B cell (primary cell): ENCODE measurements around the gene GMPR2. TPM values are rescaled to one million over a fixed set of nuclear protein-coding genes. Genes with fewer than 3 reads are reported as not detected.

ENCODE experiments used
- ATAC-seq: fragments of 200-7000 bp; cut with Tn5 transposase; one replicate; pipeline ENCODE4 v1.10.0; 2021; ENCODE audit warnings: low read depth, mild to moderate bottlenecking, moderate number of reproducible peaks, moderate library complexity
- CTCF ChIA-PET: fragments of 350-600 bp; sonication (Branson Sonifier 250); formaldehyde crosslinking; loops from one replicate; lab custom pipeline; 2021; ENCODE audit warnings: antibody characterized with exemption, inconsistent platforms; lab: Charles Lee
- POLR2A ChIA-PET: fragments of 350-600 bp; sonication (Branson Sonifier 250); formaldehyde crosslinking; loops from one replicate; lab custom pipeline; 2021; ENCODE audit warnings: antibody characterized with exemption; lab: Charles Lee
- DNase-seq: peaks from one replicate; pipeline ENCODE4 v3.0.0; 2013
- H2AFZ ChIP-seq: 2 replicates; pipeline ENCODE4 v1.6.1; 2012; ENCODE audit warnings: mild to moderate bottlenecking, low read depth, low read length; ENCODE audit not compliant: insufficient read depth, poor library complexity, severe bottlenecking
- H3K27ac ChIP-seq, 2 donors: 1 replicate in 1 of 2; 2 replicates in 1 of 2; pipeline ENCODE4 v1.5.1; 2012 to 2013; ENCODE audit warnings: low read length in 2 of 2, mild to moderate bottlenecking in 2 of 2, moderate library complexity in 1 of 2
- H3K27me3 ChIP-seq, 4 experiments: fragments of 200-600 bp in 1 of 4; sonication (generic) in 1 of 4; replicated peaks in 1 of 4; 1 replicate in 2 of 4; 2 replicates in 2 of 4; pipeline versions ENCODE4 v1.6.1 to v1.7.0; 2013 to 2016; ENCODE audit warnings: low read length in 3 of 4, mild to moderate bottlenecking in 2 of 4, mixed read lengths in 1 of 4, moderate library complexity in 1 of 4; ENCODE audit not compliant: insufficient read depth in 4 of 4, control insufficient read depth in 3 of 4; ENCODE audit errors: control extremely low read depth in 1 of 4
- H3K36me3 ChIP-seq, 2 experiments: replicated peaks in 1 of 2; 1 replicate in 1 of 2; 2 replicates in 1 of 2; pipeline versions ENCODE4 v1.6.1 to v1.7.1; 2013; ENCODE audit warnings: low read length in 1 of 2; ENCODE audit not compliant: insufficient read depth in 2 of 2, control insufficient read depth in 1 of 2; ENCODE audit errors: control extremely low read depth in 1 of 2, extremely low read depth in 1 of 2
- H3K4me1 ChIP-seq, 2 donors: fragments of 200-600 bp in 1 of 2; sonication (generic) in 1 of 2; 1 replicate in 1 of 2; 2 replicates in 1 of 2; pipeline versions ENCODE4 v1.5.1 to v1.6.1; 2013 to 2017; ENCODE audit warnings: low read length in 2 of 2; ENCODE audit not compliant: control insufficient read depth in 2 of 2, insufficient read depth in 2 of 2
- H3K4me2 ChIP-seq: replicated peaks from 2 replicates; pipeline ENCODE3; 2012; ENCODE audit warnings: mild to moderate bottlenecking, low read depth, low read length; ENCODE audit not compliant: poor library complexity, severe bottlenecking
- H3K4me3 ChIP-seq, 5 experiments: fragments of 200-600 bp in 1 of 5; sonication (generic) in 1 of 5; 1 replicate in 3 of 5; 2 replicates in 2 of 5; pipeline versions ENCODE4 v1.5.1 to v1.7.0; 2011 to 2016; ENCODE audit warnings: low read length in 4 of 5, mild to moderate bottlenecking in 4 of 5, low read depth in 2 of 5, control low read depth in 1 of 5, moderate library complexity in 1 of 5; ENCODE audit not compliant: insufficient read depth in 1 of 5; ENCODE audit errors: control extremely low read depth in 1 of 5, extremely low read depth in 1 of 5
- H3K79me2 ChIP-seq: fragments of 200-600 bp; sonication (generic); one replicate; pipeline ENCODE4 v1.6.0; 2016; ENCODE audit warnings: low read length; ENCODE audit not compliant: control insufficient read depth, insufficient read depth
- H3K9ac ChIP-seq: fragments of 200-600 bp; sonication (generic); 2 replicates; pipeline ENCODE4 v1.6.1; 2017; ENCODE audit warnings: mild to moderate bottlenecking, low read length, moderate library complexity
- H3K9me3 ChIP-seq, 3 donors: one replicate each; pipeline versions ENCODE4 v1.6.1 to v1.7.1; 2013; ENCODE audit warnings: low read length in 2 of 3; ENCODE audit not compliant: control insufficient read depth in 2 of 3, insufficient read depth in 1 of 3; ENCODE audit errors: control extremely low read depth in 1 of 3
- H4K20me1 ChIP-seq: 2 replicates; pipeline ENCODE4 v1.6.0; 2012; ENCODE audit warnings: mild to moderate bottlenecking, low read length; ENCODE audit not compliant: insufficient read depth, control insufficient read depth, poor library complexity, severe bottlenecking
- H3K27ac Mint-ChIP-seq: one replicate; pipeline ENCODE4 v1.8.0; 2021; ENCODE audit warnings: mixed read lengths
- H3K27me3 Mint-ChIP-seq: one replicate; pipeline ENCODE4 v1.8.0; 2021; ENCODE audit warnings: mixed read lengths
- H3K4me1 Mint-ChIP-seq: one replicate; pipeline ENCODE4 v1.8.0; 2021; ENCODE audit warnings: mixed read lengths
- H3K4me3 Mint-ChIP-seq: one replicate; pipeline ENCODE4 v1.8.0; 2021; ENCODE audit warnings: mixed read lengths
- H3K9me3 Mint-ChIP-seq: one replicate; pipeline ENCODE4 v1.8.0; 2022; ENCODE audit warnings: mixed read lengths; ENCODE audit not compliant: insufficient read depth
- CTCF ChIP-seq: fragments of 200-600 bp; IDR thresholded peaks from one replicate; pipeline ENCODE4 v1.8.0; 2022; ENCODE audit warnings: antibody characterized with exemption, mild to moderate bottlenecking
- EZH2 ChIP-seq: IDR thresholded peaks from 2 replicates; pipeline ENCODE4 v1.6.1; 2012; ENCODE audit warnings: borderline replicate concordance, low read depth, mild to moderate bottlenecking, moderate library complexity, low read length; ENCODE audit not compliant: insufficient read depth, poor library complexity, severe bottlenecking
- WGBS: methylation state at CpG from one replicate; pipeline ENCODE4 v1.1.5; 2013; ENCODE audit warnings: missing lambda C conversion rate; ENCODE audit not compliant: insufficient coverage; 5-methylcytosine and 5-hydroxymethylcytosine counted together
- intact Hi-C: fragments of 100-400 bp; cut with micrococcal nuclease; formaldehyde crosslinking; loops from one replicate; pipeline ENCODE4 v1.10.0; 2022
- polyA plus RNA-seq: library from polyadenylated mRNA; depleted of rRNA; stranded (reverse); fragments of >200 nt; gene quantifications from 2 replicates; pipeline ENCODE4 v1.2.3, GENCODE V29; 2012
- total RNA-seq, 2 donors: library from RNA; stranded (reverse); fragments of 120-200 nt in 1 of 2; gene quantifications; 1 replicate in 1 of 2; 2 replicates in 1 of 2; pipeline versions ENCODE4 v1.2.3 to v1.2.4, GENCODE V29; 2013 to 2022

Gene GMPR2
- total and polyA plus RNA-seq, 2 donors (not counting 1 experiment from before 2014, with no cell fraction given) = 39.7 to 58.7 TPM

GRCh38 chr14:24246765-24247212, 14.1 kb downstream of the GMPR2 start:
- H3K4me1 Mint-ChIP-seq = peaks cover 27% of the 10 kb centered on the region
- H3K9ac ChIP-seq = peak overlapping the region; percentile 17
- no peak for TF ChIP-seq CTCF
- TF ChIP-seq EZH2 = no peak
- no peaks in the 10 kb centered on the region for H3K9me3 ChIP-seq
- H3K9me3 Mint-ChIP-seq = no peaks in the 10 kb centered on the region
- DNase-seq (peak; percentile 62), ATAC-seq (no peak)
- no peaks in the 10 kb centered on the region for H3K27me3 Mint-ChIP-seq
- 89% methylated on average over 2 of the region's 3 CpGs for WGBS
- peaks cover 17 to 24% of the 10 kb centered on the region in 2 donors for H3K4me1 ChIP-seq
- intact Hi-C loops = loop anchor here (1.0 to 10.0 kb wide), 2 partner anchors 25 to 232 kb away; partner anchors contain the start of gene RABGGTA
- peak overlapping the region; percentile 60 for H3K4me2 ChIP-seq
- peaks cover 4% of the 10 kb centered on the region for H4K20me1 ChIP-seq
- no peaks in the 10 kb centered on the region for H3K36me3 ChIP-seq
- ChIA-PET POLR2A (interaction anchor here (0.7 to 1.6 kb wide), 5 partner anchors 24 to 61 kb away, joined by 3 to 12 read pairs (median 5); partner anchors contain the start of genes DHRS1, NOP9 and RABGGTA), CTCF (interaction anchor here (0.6 to 8.8 kb wide), 17 partner anchors 9 to 603 kb away, joined by 3 to 254 read pairs (median 4); partner anchors contain the start of genes ADCY4, CIDEB, DHRS1 and IRF9)
- H3K27ac ChIP-seq = peak overlapping the region; percentile 31 to 35
- H3K79me2 ChIP-seq = peaks cover 3% of the 10 kb centered on the region
- peak overlapping the region; percentile 83 for H3K27ac Mint-ChIP-seq
- H3K4me3 Mint-ChIP-seq = peak overlapping the region; percentile 56
- H2AFZ ChIP-seq = peak overlapping the region; percentile 82
- H3K4me3 ChIP-seq = peak overlapping the region in 1 of 5 experiments; percentile 3
- H3K27me3 ChIP-seq = no peaks in the 10 kb centered on the region

- POLR2A ChIA-PET = interaction anchor here (0.9 to 1.6 kb wide), 4 partner anchors 24 to 61 kb away, joined by 3 to 12 read pairs (median 4); partner anchors contain the start of genes DHRS1, NOP9 and RABGGTA
- peak overlapping the region in 1 of 2 donors; percentile 35 for H3K27ac ChIP-seq
- DNase-seq = no peak
These were observed 14.7 kb downstream of the GMPR2 start for GRCh38 chr14:24247422-24247821.

More at GRCh38 chr14:24247422-24247821, 14.7 kb downstream of the GMPR2 start:
- ATAC-seq = no peak
- intact Hi-C loops = loop anchor here (1.0 to 10.0 kb wide), 2 partner anchors 24 to 233 kb away; partner anchors contain the start of gene RABGGTA
- Histone ChIP-seq H3K27me3 (no peaks in the 10 kb centered on the region), H3K4me2 (no peak overlapping the region), H3K4me1 (peaks cover 15 to 22% of the 10 kb centered on the region in 2 donors), H4K20me1 (no peaks in the 10 kb centered on the region), H3K79me2 (no peaks in the 10 kb centered on the region), H3K9ac (no peak overlapping the region), H3K4me3 (no peak overlapping the region), H2AFZ (peak overlapping the region; percentile 82), H3K9me3 (no peaks in the 10 kb centered on the region), H3K36me3 (peaks cover 0 to 4% of the 10 kb centered on the region in 2 experiments)
- CTCF ChIA-PET = interaction anchor here (0.7 to 8.8 kb wide), 14 partner anchors 8 to 603 kb away, joined by 3 to 254 read pairs (median 4); partner anchors contain the start of genes ADCY4, CIDEB, DHRS1 and IRF9
- peak overlapping the region; percentile 77 for H3K27ac Mint-ChIP-seq
- 86% methylated on average over 7 of the region's 7 CpGs for WGBS
- no peaks in the 10 kb centered on the region for H3K27me3 Mint-ChIP-seq
- H3K4me1 Mint-ChIP-seq = peaks cover 24% of the 10 kb centered on the region
- no peak for TF ChIP-seq EZH2
- H3K9me3 Mint-ChIP-seq = no peaks in the 10 kb centered on the region
- H3K4me3 Mint-ChIP-seq = peak overlapping the region; percentile 17
